GM23338 (cell line): Measurements from ENCODE around the gene MYO5B. TPM values are rescaled to one million over a fixed set of nuclear protein-coding genes. Genes with fewer than 3 reads are reported as not detected.

Source experiments
- ATAC-seq: fragments of 200-7000 bp; cut with Tn5 transposase; 3 replicates; pipeline ENCODE4 v1.9.1; 2020
- DNase-seq: peaks from one replicate; pipeline ENCODE4 v3.0.0-alpha.2; 2015; ENCODE audit warnings: low spot score
- H2AFZ ChIP-seq: fragments of 200-600 bp; sonication (generic); 2 replicates; pipeline ENCODE4 v1.8.0; 2016; ENCODE audit warnings: antibody characterized with exemption, mild to moderate bottlenecking, moderate library complexity
- H3F3A ChIP-seq: fragments of 200-600 bp; sonication (generic); replicated peaks from 2 replicates; pipeline ENCODE4 v1.8.0; 2017; ENCODE audit warnings: antibody characterized with exemption, mixed run types, low read depth
- H3K27ac ChIP-seq: fragments of 200-600 bp; sonication (generic); 2 replicates; pipeline ENCODE4 v1.6.1; 2016; ENCODE audit warnings: low read depth
- H3K27me3 ChIP-seq: fragments of 200-600 bp; sonication (generic); 2 replicates; pipeline ENCODE4 v1.8.0; 2016; ENCODE audit warnings: mild to moderate bottlenecking, mixed run types, moderate library complexity; ENCODE audit not compliant: insufficient read depth
- H3K36me3 ChIP-seq: fragments of 200-600 bp; sonication (generic); 2 replicates; pipeline ENCODE4 v1.8.0; 2016; ENCODE audit warnings: mild to moderate bottlenecking; ENCODE audit not compliant: insufficient read depth
- H3K4me1 ChIP-seq: fragments of 200-600 bp; sonication (generic); 2 replicates; pipeline ENCODE4 v1.8.0; 2016; ENCODE audit warnings: mild to moderate bottlenecking, moderate library complexity; ENCODE audit not compliant: insufficient read depth
- H3K4me2 ChIP-seq: fragments of 200-600 bp; sonication (generic); 2 replicates; pipeline ENCODE4 v1.7.1; 2017; ENCODE audit warnings: mixed run types
- H3K4me3 ChIP-seq: fragments of 200-600 bp; sonication (generic); 2 replicates; pipeline ENCODE4 v1.6.1; 2016; ENCODE audit warnings: mixed run types
- H3K79me2 ChIP-seq: fragments of 200-600 bp; sonication (generic); replicated peaks from 2 replicates; pipeline ENCODE4 v1.8.0; 2017; ENCODE audit warnings: mild to moderate bottlenecking; ENCODE audit not compliant: insufficient read depth
- H3K9me2 ChIP-seq: fragments of 200-600 bp; sonication (generic); 2 replicates; pipeline ENCODE4 v1.8.0; 2017; ENCODE audit not compliant: insufficient read depth
- H4K20me1 ChIP-seq: fragments of 200-600 bp; sonication (generic); replicated peaks from 2 replicates; pipeline ENCODE4 v1.8.0; 2017; ENCODE audit warnings: mild to moderate bottlenecking; ENCODE audit not compliant: insufficient read depth
- H3K27ac Mint-ChIP-seq: 2 replicates; pipeline ENCODE4 v1.8.0; 2020; ENCODE audit warnings: inconsistent platforms, mild to moderate bottlenecking, moderate library complexity, mixed read lengths
- H3K27me3 Mint-ChIP-seq: 3 replicates; pipeline ENCODE4 v1.8.0; 2022; ENCODE audit warnings: low read depth, mild to moderate bottlenecking, moderate library complexity, mixed read lengths, inconsistent platforms; ENCODE audit not compliant: insufficient read depth, poor library complexity
- H3K36me3 Mint-ChIP-seq: 3 replicates; pipeline ENCODE4 v1.8.0; 2021; ENCODE audit warnings: low read depth, mild to moderate bottlenecking, inconsistent platforms, moderate library complexity, mixed read lengths
- H3K4me1 Mint-ChIP-seq: 3 replicates; pipeline ENCODE4 v1.8.0; 2020; ENCODE audit warnings: mild to moderate bottlenecking, inconsistent platforms, mixed read lengths
- H3K4me3 Mint-ChIP-seq: 3 replicates; pipeline ENCODE4 v1.8.0; 2021; ENCODE audit warnings: moderate library complexity, mild to moderate bottlenecking, inconsistent platforms, mixed read lengths
- H3K9me3 Mint-ChIP-seq: 3 replicates; pipeline ENCODE4 v1.8.0; 2020; ENCODE audit warnings: moderate library complexity, mild to moderate bottlenecking, inconsistent platforms, mixed read lengths
- CREB1 ChIP-seq: fragments of 250-450 bp; sonication (Bioruptor Pico); IDR thresholded peaks from 2 replicates; pipeline ENCODE4 v1.5.0; 2020; ENCODE audit warnings: low read depth, mild to moderate bottlenecking, moderate library complexity
- NANOG ChIP-seq: IDR thresholded peaks from 2 replicates; pipeline ENCODE4 v1.6.1; 2016; ENCODE audit warnings: antibody characterized with exemption, borderline replicate concordance
- POLR2AphosphoS5 ChIP-seq: IDR thresholded peaks from 2 replicates; pipeline ENCODE4 v1.6.1; 2016; ENCODE audit warnings: antibody characterized with exemption, low read depth
- STAT1 ChIP-seq: IDR thresholded peaks from one replicate; pipeline ENCODE4 v1.6.1; 2016; ENCODE audit warnings: antibody characterized with exemption; ENCODE audit not compliant: unreplicated experiment
- ZNF114 ChIP-seq: fragments of 250-450 bp; sonication (Bioruptor Pico); IDR thresholded peaks from 2 replicates; pipeline ENCODE4 v1.5.0; 2020; ENCODE audit warnings: mild to moderate bottlenecking, moderate library complexity
- polyA plus RNA-seq: library from polyadenylated mRNA; unstranded; fragments of >200 nt; fragmentation: Nextera tagmentation; extraction: Ambion mirVana; gene quantifications from 2 replicates; pipeline ENCODE4 v1.2.1, GENCODE V29; 2016
- total RNA-seq: library from RNA; depleted of rRNA; stranded (reverse); fragments of >200 nt; shearing (Covaris generic); gene quantifications from 2 replicates; pipeline ENCODE4 v1.2.3, GENCODE V29; 2014
- TF ChIP-seq, protein P1 (sequence below): fragments of 250-450 bp; sonication (Bioruptor Pico); IDR thresholded peaks from 2 replicates; pipeline ENCODE4 v1.5.0; 2020; ENCODE audit warnings: mild to moderate bottlenecking, moderate library complexity
- TF ChIP-seq, protein P2 (sequence below): IDR thresholded peaks from 2 replicates; pipeline ENCODE4 v1.6.1; 2016; ENCODE audit warnings: antibody characterized with exemption

MYO5B gene
- total and polyA plus RNA-seq, 2 experiments from 2014 or later: 3.2 to 19.1 TPM

DNA sequence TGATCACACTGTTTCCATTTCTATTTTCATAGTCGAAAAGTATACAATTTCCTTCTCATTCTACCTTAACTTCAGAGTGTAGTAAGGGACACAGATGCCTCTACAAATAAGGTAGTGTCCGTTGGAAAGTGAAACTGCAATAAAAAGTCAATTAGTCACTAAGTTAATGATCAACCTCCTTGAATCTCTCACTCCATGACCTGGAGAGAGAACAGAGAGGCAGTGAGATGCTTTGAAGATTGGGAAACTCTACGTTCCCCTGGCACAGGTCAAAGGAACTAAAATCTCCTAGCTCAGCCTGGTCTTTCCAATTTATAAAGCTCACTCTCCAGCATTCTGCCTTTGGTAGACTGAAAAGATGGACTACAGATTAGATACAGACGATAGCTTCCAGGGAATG, 227.8 kb downstream of the MYO5B start (continued):
- TF ChIP-seq, protein P1, sequence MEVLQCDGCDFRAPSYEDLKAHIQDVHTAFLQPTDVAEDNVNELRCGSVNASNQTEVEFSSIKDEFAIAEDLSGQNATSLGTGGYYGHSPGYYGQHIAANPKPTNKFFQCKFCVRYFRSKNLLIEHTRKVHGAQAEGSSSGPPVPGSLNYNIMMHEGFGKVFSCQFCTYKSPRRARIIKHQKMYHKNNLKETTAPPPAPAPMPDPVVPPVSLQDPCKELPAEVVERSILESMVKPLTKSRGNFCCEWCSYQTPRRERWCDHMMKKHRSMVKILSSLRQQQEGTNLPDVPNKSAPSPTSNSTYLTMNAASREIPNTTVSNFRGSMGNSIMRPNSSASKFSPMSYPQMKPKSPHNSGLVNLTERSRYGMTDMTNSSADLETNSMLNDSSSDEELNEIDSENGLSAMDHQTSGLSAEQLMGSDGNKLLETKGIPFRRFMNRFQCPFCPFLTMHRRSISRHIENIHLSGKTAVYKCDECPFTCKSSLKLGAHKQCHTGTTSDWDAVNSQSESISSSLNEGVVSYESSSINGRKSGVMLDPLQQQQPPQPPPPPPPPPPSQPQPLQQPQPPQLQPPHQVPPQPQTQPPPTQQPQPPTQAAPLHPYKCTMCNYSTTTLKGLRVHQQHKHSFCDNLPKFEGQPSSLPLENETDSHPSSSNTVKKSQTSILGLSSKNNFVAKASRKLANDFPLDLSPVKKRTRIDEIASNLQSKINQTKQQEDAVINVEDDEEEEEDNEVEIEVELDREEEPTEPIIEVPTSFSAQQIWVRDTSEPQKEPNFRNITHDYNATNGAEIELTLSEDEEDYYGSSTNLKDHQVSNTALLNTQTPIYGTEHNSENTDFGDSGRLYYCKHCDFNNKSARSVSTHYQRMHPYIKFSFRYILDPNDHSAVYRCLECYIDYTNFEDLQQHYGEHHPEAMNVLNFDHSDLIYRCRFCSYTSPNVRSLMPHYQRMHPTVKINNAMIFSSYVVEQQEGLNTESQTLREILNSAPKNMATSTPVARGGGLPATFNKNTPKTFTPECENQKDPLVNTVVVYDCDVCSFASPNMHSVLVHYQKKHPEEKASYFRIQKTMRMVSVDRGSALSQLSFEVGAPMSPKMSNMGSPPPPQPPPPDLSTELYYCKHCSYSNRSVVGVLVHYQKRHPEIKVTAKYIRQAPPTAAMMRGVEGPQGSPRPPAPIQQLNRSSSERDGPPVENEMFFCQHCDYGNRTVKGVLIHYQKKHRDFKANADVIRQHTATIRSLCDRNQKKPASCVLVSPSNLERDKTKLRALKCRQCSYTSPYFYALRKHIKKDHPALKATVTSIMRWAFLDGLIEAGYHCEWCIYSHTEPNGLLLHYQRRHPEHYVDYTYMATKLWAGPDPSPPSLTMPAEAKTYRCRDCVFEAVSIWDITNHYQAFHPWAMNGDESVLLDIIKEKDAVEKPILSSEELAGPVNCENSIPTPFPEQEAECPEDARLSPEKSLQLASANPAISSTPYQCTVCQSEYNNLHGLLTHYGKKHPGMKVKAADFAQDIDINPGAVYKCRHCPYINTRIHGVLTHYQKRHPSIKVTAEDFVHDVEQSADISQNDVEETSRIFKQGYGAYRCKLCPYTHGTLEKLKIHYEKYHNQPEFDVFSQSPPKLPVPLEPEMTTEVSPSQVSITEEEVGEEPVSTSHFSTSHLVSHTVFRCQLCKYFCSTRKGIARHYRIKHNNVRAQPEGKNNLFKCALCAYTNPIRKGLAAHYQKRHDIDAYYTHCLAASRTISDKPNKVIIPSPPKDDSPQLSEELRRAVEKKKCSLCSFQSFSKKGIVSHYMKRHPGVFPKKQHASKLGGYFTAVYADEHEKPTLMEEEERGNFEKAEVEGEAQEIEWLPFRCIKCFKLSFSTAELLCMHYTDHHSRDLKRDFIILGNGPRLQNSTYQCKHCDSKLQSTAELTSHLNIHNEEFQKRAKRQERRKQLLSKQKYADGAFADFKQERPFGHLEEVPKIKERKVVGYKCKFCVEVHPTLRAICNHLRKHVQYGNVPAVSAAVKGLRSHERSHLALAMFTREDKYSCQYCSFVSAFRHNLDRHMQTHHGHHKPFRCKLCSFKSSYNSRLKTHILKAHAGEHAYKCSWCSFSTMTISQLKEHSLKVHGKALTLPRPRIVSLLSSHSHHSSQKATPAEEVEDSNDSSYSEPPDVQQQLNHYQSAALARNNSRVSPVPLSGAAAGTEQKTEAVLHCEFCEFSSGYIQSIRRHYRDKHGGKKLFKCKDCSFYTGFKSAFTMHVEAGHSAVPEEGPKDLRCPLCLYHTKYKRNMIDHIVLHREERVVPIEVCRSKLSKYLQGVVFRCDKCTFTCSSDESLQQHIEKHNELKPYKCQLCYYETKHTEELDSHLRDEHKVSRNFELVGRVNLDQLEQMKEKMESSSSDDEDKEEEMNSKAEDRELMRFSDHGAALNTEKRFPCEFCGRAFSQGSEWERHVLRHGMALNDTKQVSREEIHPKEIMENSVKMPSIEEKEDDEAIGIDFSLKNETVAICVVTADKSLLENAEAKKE: no peak
- no peak for TF ChIP-seq ZNF114 (CRISPR knock-in tag)

DNA sequence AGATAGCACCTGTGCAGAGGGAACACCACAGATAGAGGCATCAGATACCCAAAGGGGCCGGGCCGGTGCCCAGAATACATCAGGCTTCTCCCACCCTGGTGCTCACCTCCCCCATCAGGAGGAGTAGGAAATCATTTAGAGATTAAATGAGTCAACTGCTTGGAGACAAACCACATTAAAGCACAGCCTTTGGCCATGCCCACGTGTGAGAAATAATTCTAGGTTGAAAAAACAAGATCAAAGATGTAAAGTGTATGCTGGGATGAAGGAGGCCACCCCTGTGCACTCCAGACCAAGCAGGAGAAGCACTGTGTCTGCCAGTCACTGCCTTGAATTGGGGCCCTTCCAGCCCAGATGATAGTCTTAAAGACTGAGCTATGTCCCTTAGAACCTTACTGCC, 228.9 kb downstream of the MYO5B start:
- Histone ChIP-seq H3F3A (no peaks in the 10 kb centered on the region), H3K4me1 (no peaks in the 10 kb centered on the region), H3K4me3 (no peak overlapping the region), H3K27ac (no peak overlapping the region), H2AFZ (no peak overlapping the region), H3K4me2 (no peak overlapping the region), H3K27me3 (no peaks in the 10 kb centered on the region), H3K9me2 (no peaks in the 10 kb centered on the region; the same call in 1 of the 2 replicates), H4K20me1 (no peaks in the 10 kb centered on the region), H3K36me3 (no peaks in the 10 kb centered on the region), H3K79me2 (no peaks in the 10 kb centered on the region)
- TF ChIP-seq CREB1 (CRISPR knock-in tag): no peak
- TF ChIP-seq POLR2AphosphoS5: no peak
- TF ChIP-seq NANOG: no peak
- TF ChIP-seq, protein P2, sequence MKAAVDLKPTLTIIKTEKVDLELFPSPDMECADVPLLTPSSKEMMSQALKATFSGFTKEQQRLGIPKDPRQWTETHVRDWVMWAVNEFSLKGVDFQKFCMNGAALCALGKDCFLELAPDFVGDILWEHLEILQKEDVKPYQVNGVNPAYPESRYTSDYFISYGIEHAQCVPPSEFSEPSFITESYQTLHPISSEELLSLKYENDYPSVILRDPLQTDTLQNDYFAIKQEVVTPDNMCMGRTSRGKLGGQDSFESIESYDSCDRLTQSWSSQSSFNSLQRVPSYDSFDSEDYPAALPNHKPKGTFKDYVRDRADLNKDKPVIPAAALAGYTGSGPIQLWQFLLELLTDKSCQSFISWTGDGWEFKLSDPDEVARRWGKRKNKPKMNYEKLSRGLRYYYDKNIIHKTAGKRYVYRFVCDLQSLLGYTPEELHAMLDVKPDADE: no peak
- no peak for TF ChIP-seq STAT1
- no peaks in the 10 kb centered on the region for H3K9me3 Mint-ChIP-seq
- no peaks in the 10 kb centered on the region for H3K4me1 Mint-ChIP-seq
- no peak for DNase-seq
- H3K4me3 Mint-ChIP-seq: no peak overlapping the region
- ATAC-seq: no peak
- H3K27me3 Mint-ChIP-seq: peaks cover 8% of the 10 kb centered on the region
- H3K27ac Mint-ChIP-seq: peak overlapping the region; percentile 16; the same call in 1 of the 2 replicates
- H3K36me3 Mint-ChIP-seq: no peaks in the 10 kb centered on the region
